ENCODE measurements around the gene ITIH1. TPM values are rescaled to one million over a fixed set of nuclear protein-coding genes. Genes with fewer than 3 reads are reported as not detected.

The ITIH1 gene
- total RNA-seq, 1 experiment from 2014 or later, result 0.47 TPM

- no TSS peak for BruUV-seq (replicated peaks)
- no peaks in the 10 kb centered on the region for H3K27me3 Mint-ChIP-seq (ENCODE audit: unreplicated experiment)
- TF ChIP-seq CTCF (IDR thresholded peaks at IDR 0.05; ENCODE audit: unreplicated experiment), result no peak
- intact Hi-C loops (cut with micrococcal nuclease; ENCODE audit: unreplicated experiment), result no loop called here
- no peak overlapping the region for H3K27ac Mint-ChIP-seq (ENCODE audit: unreplicated experiment)
- no peaks in the 10 kb centered on the region for H3K9me3 Mint-ChIP-seq (ENCODE audit: low read depth, unreplicated experiment)
- H3K4me3 Mint-ChIP-seq (ENCODE audit: low read depth, unreplicated experiment), result no peak overlapping the region
- CTCF ChIA-PET, result no interaction called here
- H3K36me3 Mint-ChIP-seq (ENCODE audit: insufficient read depth, unreplicated experiment), result peaks cover 23% of the 10 kb centered on the region
- no peaks in the 10 kb centered on the region for H3K4me1 Mint-ChIP-seq (ENCODE audit: low read depth, unreplicated experiment)
- no peak for DNase-seq
Measured at GRCh38 chr3:52763466-52763865, 13.9 kb upstream of the ITIH1 start.

GRCh38 chr3:52769786-52770455 lies 7.5 kb upstream of the ITIH1 start:
- intact Hi-C loops (cut with micrococcal nuclease; ENCODE audit: unreplicated experiment), result no loop called here
- peaks cover 22% of the 10 kb centered on the region for H3K36me3 Mint-ChIP-seq (ENCODE audit: insufficient read depth, unreplicated experiment)
- peak overlapping the region; percentile 84 for H3K4me3 Mint-ChIP-seq (ENCODE audit: low read depth, unreplicated experiment)
- H3K9me3 Mint-ChIP-seq (ENCODE audit: low read depth, unreplicated experiment), result no peaks in the 10 kb centered on the region
- TF ChIP-seq CTCF (IDR thresholded peaks at IDR 0.05; ENCODE audit: unreplicated experiment), result no peak
- BruUV-seq (replicated peaks), result TSS peak; percentile 58
- H3K27ac Mint-ChIP-seq (ENCODE audit: unreplicated experiment), result peak overlapping the region; percentile 88
- H3K4me1 Mint-ChIP-seq (ENCODE audit: low read depth, unreplicated experiment), result peaks cover 23% of the 10 kb centered on the region
- DNase-seq, result no peak
- CTCF ChIA-PET, result interaction anchor here (1.0 to 1.1 kb wide), 2 partner anchors 42 to 51 kb away, joined by 3 to 7 read pairs; no protein-coding TSS in a partner anchor
- no peaks in the 10 kb centered on the region for H3K27me3 Mint-ChIP-seq (ENCODE audit: unreplicated experiment)

GRCh38 chr3:52770496-52771333 lies 6.7 kb upstream of the ITIH1 start, which contains the start of gene NEK4:
Gene NEK4 (minus strand): TSS chr3:52770940. CDS start chr3:52770746, 194 bp downstream.
- H3K9me3 Mint-ChIP-seq (ENCODE audit: low read depth, unreplicated experiment), result no peaks in the 10 kb centered on the region
- intact Hi-C loops (cut with micrococcal nuclease; ENCODE audit: unreplicated experiment), result no loop called here
- BruUV-seq (replicated peaks), result no TSS peak
- peaks cover 31% of the 10 kb centered on the region for H3K4me1 Mint-ChIP-seq (ENCODE audit: low read depth, unreplicated experiment)
- no peaks in the 10 kb centered on the region for H3K27me3 Mint-ChIP-seq (ENCODE audit: unreplicated experiment)
- no peak for TF ChIP-seq CTCF (IDR thresholded peaks at IDR 0.05; ENCODE audit: unreplicated experiment)
- CTCF ChIA-PET, result interaction anchor here (0.7 to 1.2 kb wide), 5 partner anchors 22 to 346 kb away, joined by 3 to 7 read pairs (median 4); no protein-coding TSS in a partner anchor
- peaks cover 22% of the 10 kb centered on the region for H3K36me3 Mint-ChIP-seq (ENCODE audit: insufficient read depth, unreplicated experiment)
- peak within 1 kb of the TSS; percentile 88 for H3K27ac Mint-ChIP-seq (ENCODE audit: unreplicated experiment)
- DNase-seq, result peak; percentile 94
- peak within 1 kb of the TSS; percentile 84 for H3K4me3 Mint-ChIP-seq (ENCODE audit: low read depth, unreplicated experiment)

GRCh38 chr3:52771334-52771681 lies 6.1 kb upstream of the ITIH1 start:
- BruUV-seq (replicated peaks), result no TSS peak
- Mint-ChIP-seq H3K36me3 (ENCODE audit: insufficient read depth, unreplicated experiment) (peaks cover 22% of the 10 kb centered on the region), H3K9me3 (ENCODE audit: low read depth, unreplicated experiment) (no peaks in the 10 kb centered on the region), H3K4me3 (ENCODE audit: low read depth, unreplicated experiment) (peak overlapping the region; percentile 84), H3K27ac (ENCODE audit: unreplicated experiment) (peak overlapping the region; percentile 88), H3K27me3 (ENCODE audit: unreplicated experiment) (no peaks in the 10 kb centered on the region), H3K4me1 (ENCODE audit: low read depth, unreplicated experiment) (peaks cover 37% of the 10 kb centered on the region)
- intact Hi-C loops (cut with micrococcal nuclease; ENCODE audit: unreplicated experiment), result no loop called here
- TF ChIP-seq CTCF (IDR thresholded peaks at IDR 0.05; ENCODE audit: unreplicated experiment), result no peak
- CTCF ChIA-PET, result interaction anchor here (1.2 kb wide), 1 partner anchor 21 kb away, joined by 4 read pairs; no protein-coding TSS in a partner anchor
- DNase-seq, result no peak
